LNCAP (cell line): ENCODE results near the gene NR6A1.

Source experiments
- CTCF ChIP-seq: fragments of 450-650 bp; IDR thresholded peaks from 2 replicates; pipeline ENCODE4 v1.5.1; 2017; ENCODE audit warnings: mild to moderate bottlenecking

NR6A1 gene

DNA sequence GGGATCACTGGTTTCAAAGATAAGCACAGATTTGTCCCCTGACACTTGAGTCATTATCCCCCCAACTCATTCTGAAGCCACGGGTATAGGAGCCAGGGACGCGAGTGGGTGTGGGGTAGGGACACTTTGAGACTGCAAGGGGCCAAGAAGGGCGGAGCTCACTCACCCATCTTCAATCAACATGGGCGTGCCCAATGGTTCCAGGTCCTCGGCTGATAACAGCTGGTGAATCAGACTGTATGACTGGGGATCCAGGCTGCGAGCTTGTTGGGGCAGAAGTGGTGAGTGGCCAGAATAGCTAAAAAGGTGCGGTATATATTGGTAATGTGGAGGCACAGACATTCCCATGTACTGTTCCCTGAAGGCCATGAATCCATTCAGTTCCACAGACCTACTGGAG, 233.2 kb downstream of the NR6A1 start:
- no peak for TF ChIP-seq CTCF

GRCh38 chr9:124535846-124536245, 235.3 kb downstream of the NR6A1 start:
- TF ChIP-seq CTCF = no peak

DNA sequence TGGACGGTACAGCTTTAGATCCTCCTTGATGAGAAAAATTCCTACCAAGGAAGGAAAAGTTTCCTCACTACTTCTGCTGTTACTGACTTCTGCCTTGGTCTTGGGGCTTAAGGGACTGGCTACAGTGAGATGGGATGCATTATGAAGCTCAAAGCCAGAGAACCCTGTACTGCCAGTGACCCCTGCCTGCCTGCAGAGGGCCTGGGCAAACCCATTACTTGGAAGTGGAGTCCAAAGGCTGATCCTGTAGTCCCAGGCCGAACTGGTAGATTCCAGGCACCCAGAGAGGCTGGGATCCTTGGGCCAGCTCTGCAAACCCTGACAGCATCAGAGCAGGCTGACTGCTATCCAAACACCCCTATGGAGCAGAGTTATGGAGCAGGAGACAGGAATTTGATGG, 238.2 kb downstream of the NR6A1 start:
- TF ChIP-seq CTCF = 0 out of 2 replicates have a peak, but pooled peaks have one; percentile 8

DNA sequence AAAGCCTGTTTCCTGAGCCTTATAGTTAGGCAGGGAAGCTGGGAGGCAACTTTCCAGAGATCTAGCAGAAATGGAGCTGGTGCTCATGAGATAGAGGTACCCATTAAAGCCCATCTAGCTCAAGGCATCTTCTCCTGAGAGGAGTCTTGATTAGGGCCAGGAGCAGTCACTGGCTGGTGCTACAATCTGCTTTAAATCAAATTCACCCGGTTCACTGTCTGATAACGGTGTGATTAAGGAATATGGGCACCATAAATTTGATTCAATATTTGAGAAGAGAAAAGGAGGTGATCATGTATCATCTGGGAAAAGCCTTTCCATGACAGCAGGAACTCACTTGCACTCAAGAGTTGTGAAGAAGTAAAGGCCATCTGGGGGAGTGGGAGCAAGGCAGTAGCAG, 240.0 kb downstream of the NR6A1 start:
- TF ChIP-seq CTCF = no peak

GRCh38 chr9:124530246-124530645, 240.9 kb downstream of the NR6A1 start:
- no peak for TF ChIP-seq CTCF

DNA sequence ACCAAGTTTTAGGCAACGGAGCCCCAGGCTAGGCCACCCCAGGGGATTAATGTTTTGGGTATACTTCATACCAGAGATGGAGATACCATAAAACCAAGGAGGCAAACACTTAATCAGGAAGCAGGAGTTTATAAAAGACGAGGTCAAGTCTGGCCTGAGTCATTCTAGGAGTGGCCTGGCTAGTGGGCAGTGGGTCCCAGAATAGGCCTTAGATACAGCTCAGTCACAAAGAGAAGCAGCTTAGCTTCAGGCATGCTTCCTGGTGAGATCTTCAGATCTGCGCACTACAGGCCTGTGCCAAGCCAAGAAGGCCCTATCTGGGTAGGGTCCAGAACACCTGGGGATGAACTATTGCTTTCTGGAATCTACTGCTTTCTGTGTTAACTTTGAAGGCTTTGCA, 243.3 kb downstream of the NR6A1 start:
- no peak for TF ChIP-seq CTCF

DNA sequence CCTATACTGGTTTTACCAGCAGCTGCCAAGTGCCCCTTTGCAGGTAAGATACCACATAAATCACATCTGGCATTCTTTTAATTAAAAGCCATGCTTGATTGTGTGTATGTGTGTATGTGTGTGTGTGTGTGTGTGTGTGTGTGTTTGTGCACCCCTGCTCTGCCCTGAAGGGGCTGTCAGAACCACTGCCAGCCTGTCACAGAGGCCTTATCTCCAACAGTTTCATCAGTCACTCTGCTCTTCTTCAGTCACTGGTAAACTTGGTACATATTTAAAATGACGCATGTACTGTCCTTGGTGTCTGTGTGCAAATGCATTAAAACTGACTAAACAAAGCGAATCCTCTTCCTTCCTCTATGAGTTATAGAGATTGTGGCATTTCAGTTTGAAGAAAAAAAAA, 244.9 kb downstream of the NR6A1 start:
- no peak for TF ChIP-seq CTCF
